Activated T-cell treated with anti-CD3 and anti-CD28 coated beads, Interleukin-2, amount 50 U/mL, for 4 hours (primary cell): Measurements from ENCODE around the gene KANSL1. TPM values are rescaled to one million over a fixed set of nuclear protein-coding genes. Genes with fewer than 3 reads are reported as not detected.

Experiments
- ATAC-seq, 2 donors: fragments of 200-7000 bp; cut with Tn5 transposase; one replicate each; pipeline ENCODE4 v1.10.0; 2021
- DNase-seq: peaks from one replicate; pipeline ENCODE4 v3.0.0-alpha.2; 2020
- H3K27me3 Mint-ChIP-seq: one replicate; pipeline ENCODE4 v1.8.0; 2021; ENCODE audit warnings: low read depth, mixed read lengths
- H3K36me3 Mint-ChIP-seq: one replicate; pipeline ENCODE4 v1.8.0; 2022; ENCODE audit warnings: mixed read lengths; ENCODE audit not compliant: insufficient read depth
- H3K4me1 Mint-ChIP-seq: one replicate; pipeline ENCODE4 v1.8.0; 2021; ENCODE audit warnings: low read depth, mixed read lengths
- H3K4me3 Mint-ChIP-seq: one replicate; pipeline ENCODE4 v1.8.0; 2021; ENCODE audit warnings: mild to moderate bottlenecking, moderate library complexity, mixed read lengths
- H3K9me3 Mint-ChIP-seq: one replicate; pipeline ENCODE4 v1.8.0; 2021; ENCODE audit warnings: mixed read lengths
- total RNA-seq, 3 donors: library from RNA; stranded (reverse); gene quantifications; one replicate each; pipeline ENCODE4 v1.2.1, GENCODE V29; 2021

Gene KANSL1
- total RNA-seq, 3 donors from 2014 or later: 44.1 to 58.1 (median 47.7) TPM

GRCh38 chr17:45997624-45998023 lies 195.6 kb downstream of the KANSL1 start:
- Mint-ChIP-seq H3K36me3 (no peaks in the 10 kb centered on the region), H3K27me3 (no peaks in the 10 kb centered on the region)
- no peak for DNase-seq

GRCh38 chr17:45997166-45997565 lies 196.1 kb downstream of the KANSL1 start:
- Mint-ChIP-seq H3K36me3 (no peaks in the 10 kb centered on the region), H3K4me3 (no peak overlapping the region), H3K27me3 (no peaks in the 10 kb centered on the region), H3K4me1 (no peaks in the 10 kb centered on the region), H3K9me3 (no peaks in the 10 kb centered on the region)
- ATAC-seq (no peak), DNase-seq (no peak)

More at GRCh38 chr17:45997624-45998023, 195.6 kb downstream of the KANSL1 start:
- ATAC-seq: no peak
- no peaks in the 10 kb centered on the region for H3K4me1 Mint-ChIP-seq
- H3K9me3 Mint-ChIP-seq: no peaks in the 10 kb centered on the region
- H3K4me3 Mint-ChIP-seq: no peak overlapping the region

- no peaks in the 10 kb centered on the region for H3K27me3 Mint-ChIP-seq
- H3K4me1 Mint-ChIP-seq: no peaks in the 10 kb centered on the region
- no peaks in the 10 kb centered on the region for H3K36me3 Mint-ChIP-seq
- no peak overlapping the region for H3K4me3 Mint-ChIP-seq
- DNase-seq: no peak
- no peak for ATAC-seq
- no peaks in the 10 kb centered on the region for H3K9me3 Mint-ChIP-seq
Measured at GRCh38 chr17:45996282-45996937, 196.8 kb downstream of the KANSL1 start.

- H3K4me1 Mint-ChIP-seq: no peaks in the 10 kb centered on the region
- no peak overlapping the region for H3K4me3 Mint-ChIP-seq
- H3K27me3 Mint-ChIP-seq: no peaks in the 10 kb centered on the region
- H3K9me3 Mint-ChIP-seq: no peaks in the 10 kb centered on the region
- H3K36me3 Mint-ChIP-seq: no peaks in the 10 kb centered on the region
- DNase-seq (no peak), ATAC-seq (no peak)
Measured at GRCh38 chr17:45995627-45996270, 197.5 kb downstream of the KANSL1 start.

- DNase-seq: no peak
- Mint-ChIP-seq H3K27me3 (no peaks in the 10 kb centered on the region), H3K4me1 (no peaks in the 10 kb centered on the region), H3K9me3 (no peaks in the 10 kb centered on the region), H3K36me3 (no peaks in the 10 kb centered on the region), H3K4me3 (no peak overlapping the region)
- no peak for ATAC-seq
Measured at GRCh38 chr17:45994987-45995386, 198.2 kb downstream of the KANSL1 start.

- Mint-ChIP-seq H3K36me3 (no peaks in the 10 kb centered on the region), H3K4me3 (no peak overlapping the region), H3K27me3 (no peaks in the 10 kb centered on the region), H3K9me3 (no peaks in the 10 kb centered on the region), H3K4me1 (no peaks in the 10 kb centered on the region)
- ATAC-seq (no peak), DNase-seq (no peak)
Measured at GRCh38 chr17:45993962-45994627, 199.1 kb downstream of the KANSL1 start.

- Mint-ChIP-seq H3K9me3 (no peaks in the 10 kb centered on the region), H3K36me3 (no peaks in the 10 kb centered on the region), H3K4me1 (no peaks in the 10 kb centered on the region), H3K4me3 (no peak overlapping the region), H3K27me3 (no peaks in the 10 kb centered on the region)
- no peak for DNase-seq
- no peak for ATAC-seq
Measured at GRCh38 chr17:45992904-45993303, 200.3 kb downstream of the KANSL1 start.

GRCh38 chr17:45992175-45992574 lies 201.1 kb downstream of the KANSL1 start:
- DNase-seq (no peak), ATAC-seq (no peak)
- no peaks in the 10 kb centered on the region for H3K4me1 Mint-ChIP-seq
- H3K4me3 Mint-ChIP-seq: no peak overlapping the region
- no peaks in the 10 kb centered on the region for H3K9me3 Mint-ChIP-seq
- no peaks in the 10 kb centered on the region for H3K36me3 Mint-ChIP-seq
- no peaks in the 10 kb centered on the region for H3K27me3 Mint-ChIP-seq

GRCh38 chr17:45991341-45991740 lies 201.9 kb downstream of the KANSL1 start:
- no peaks in the 10 kb centered on the region for H3K4me1 Mint-ChIP-seq
- H3K36me3 Mint-ChIP-seq: no peaks in the 10 kb centered on the region
- H3K4me3 Mint-ChIP-seq: no peak overlapping the region
- no peaks in the 10 kb centered on the region for H3K9me3 Mint-ChIP-seq
- no peaks in the 10 kb centered on the region for H3K27me3 Mint-ChIP-seq
- ATAC-seq (no peak), DNase-seq (no peak)

GRCh38 chr17:45990886-45991285 lies 202.3 kb downstream of the KANSL1 start:
- DNase-seq: no peak
- Mint-ChIP-seq H3K9me3 (no peaks in the 10 kb centered on the region), H3K4me3 (no peak overlapping the region), H3K36me3 (no peaks in the 10 kb centered on the region), H3K27me3 (no peaks in the 10 kb centered on the region), H3K4me1 (no peaks in the 10 kb centered on the region)
- ATAC-seq: no peak

GRCh38 chr17:45989759-45990158 lies 203.5 kb downstream of the KANSL1 start:
- no peaks in the 10 kb centered on the region for H3K36me3 Mint-ChIP-seq
- no peak for ATAC-seq
- H3K27me3 Mint-ChIP-seq: no peaks in the 10 kb centered on the region
- no peaks in the 10 kb centered on the region for H3K4me1 Mint-ChIP-seq
- no peaks in the 10 kb centered on the region for H3K9me3 Mint-ChIP-seq
- no peak for DNase-seq
- H3K4me3 Mint-ChIP-seq: no peak overlapping the region

GRCh38 chr17:45987706-45988105 lies 205.5 kb downstream of the KANSL1 start:
- Mint-ChIP-seq H3K4me3 (no peak overlapping the region), H3K4me1 (no peaks in the 10 kb centered on the region), H3K27me3 (no peaks in the 10 kb centered on the region), H3K9me3 (no peaks in the 10 kb centered on the region), H3K36me3 (no peaks in the 10 kb centered on the region)
- no peak for DNase-seq
- no peak for ATAC-seq

- Mint-ChIP-seq H3K4me1 (no peaks in the 10 kb centered on the region), H3K27me3 (no peaks in the 10 kb centered on the region), H3K4me3 (no peak overlapping the region), H3K9me3 (no peaks in the 10 kb centered on the region), H3K36me3 (no peaks in the 10 kb centered on the region)
- DNase-seq (no peak), ATAC-seq (no peak)
Measured at GRCh38 chr17:45986056-45986455, 207.2 kb downstream of the KANSL1 start.

- Mint-ChIP-seq H3K27me3 (no peaks in the 10 kb centered on the region), H3K36me3 (no peaks in the 10 kb centered on the region), H3K4me3 (no peak overlapping the region), H3K4me1 (no peaks in the 10 kb centered on the region), H3K9me3 (no peaks in the 10 kb centered on the region)
- no peak for ATAC-seq
- no peak for DNase-seq
Measured at GRCh38 chr17:45985447-45985846, 207.8 kb downstream of the KANSL1 start.

- Mint-ChIP-seq H3K36me3 (no peaks in the 10 kb centered on the region), H3K4me1 (no peaks in the 10 kb centered on the region), H3K9me3 (no peaks in the 10 kb centered on the region), H3K4me3 (no peak overlapping the region), H3K27me3 (no peaks in the 10 kb centered on the region)
- DNase-seq: no peak
- ATAC-seq: peak in 1 of 2 donors; percentile 23
Measured at GRCh38 chr17:45984368-45984767, 208.9 kb downstream of the KANSL1 start.
